Hindlimb muscle (tissue), 1 donor: Measurements from ENCODE around the gene APC2. TPM values are rescaled to one million over a fixed set of nuclear protein-coding genes. Genes with fewer than 3 reads are reported as not detected.
"Not testable (repeated sequence)": the region's sequence is repeated elsewhere in the genome, so short reads cannot be mapped to it uniquely, and the experiment has no call there.

Source experiments
- DNase-seq: peaks from one replicate; pipeline ENCODE4 v3.0.0-alpha.2; 2013
- polyA plus RNA-seq: library from polyadenylated mRNA; unstranded; fragments of 120-200 nt; gene quantifications from one replicate; pipeline ENCODE4 v1.2.1, GENCODE V29; 2013; ENCODE audit not compliant: insufficient read length

Gene APC2
- polyA plus RNA-seq, 1 donor: 1.1 TPM

DNA sequence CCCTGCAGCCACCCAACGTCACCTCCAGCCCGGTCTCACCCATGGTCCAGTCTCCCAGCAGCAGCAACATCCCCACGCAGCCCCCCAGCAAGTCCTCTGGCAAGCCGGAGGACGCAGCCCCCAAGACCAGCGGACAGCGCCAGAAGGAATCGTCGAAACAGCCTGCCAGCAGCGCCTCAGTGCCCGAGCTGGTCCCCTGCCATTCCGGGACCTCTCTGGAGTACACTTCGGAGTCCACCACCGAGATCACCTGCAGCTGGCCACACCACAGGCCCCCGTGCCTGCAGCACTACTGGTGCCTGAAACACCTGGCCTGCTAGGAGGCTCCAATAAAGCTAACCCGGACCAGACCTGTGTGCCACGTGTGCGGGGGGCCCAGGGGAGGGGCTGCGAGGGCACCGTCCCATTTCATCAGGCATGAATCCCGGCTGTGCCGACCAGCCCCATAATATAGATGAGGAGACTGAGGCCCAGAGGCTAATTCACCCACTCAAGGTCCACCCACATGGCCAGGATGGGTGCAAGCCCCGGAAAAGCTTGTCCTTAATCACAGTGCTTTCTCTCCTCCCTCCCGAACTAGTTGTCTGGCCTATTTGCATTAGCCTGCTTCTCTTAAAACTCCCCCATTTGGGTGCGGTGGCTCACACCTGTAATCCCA, 47.8 kb downstream of the APC2 start:
- no peak for DNase-seq

DNA sequence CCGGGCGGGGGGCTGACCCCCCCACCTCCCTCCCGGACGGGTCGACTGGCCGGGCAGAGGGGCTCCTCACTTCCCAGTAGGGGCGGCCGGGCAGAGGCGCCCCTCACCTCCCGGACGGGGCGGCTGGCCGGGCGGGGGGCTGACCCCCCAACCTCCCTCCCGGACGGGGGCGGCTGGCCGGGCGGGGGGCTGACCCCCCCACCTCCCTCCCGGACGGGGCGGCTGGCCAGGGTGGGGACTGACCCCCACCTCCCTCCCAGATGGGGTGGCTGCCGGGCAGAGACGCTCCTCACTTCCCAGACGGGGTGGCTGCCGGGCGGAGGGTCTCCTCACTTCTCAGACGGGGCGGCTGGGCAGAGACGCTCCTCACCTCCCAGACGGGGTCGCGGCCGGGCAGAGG, 49.3 kb downstream of the APC2 start:
- DNase-seq: not testable (repeated sequence)

DNA sequence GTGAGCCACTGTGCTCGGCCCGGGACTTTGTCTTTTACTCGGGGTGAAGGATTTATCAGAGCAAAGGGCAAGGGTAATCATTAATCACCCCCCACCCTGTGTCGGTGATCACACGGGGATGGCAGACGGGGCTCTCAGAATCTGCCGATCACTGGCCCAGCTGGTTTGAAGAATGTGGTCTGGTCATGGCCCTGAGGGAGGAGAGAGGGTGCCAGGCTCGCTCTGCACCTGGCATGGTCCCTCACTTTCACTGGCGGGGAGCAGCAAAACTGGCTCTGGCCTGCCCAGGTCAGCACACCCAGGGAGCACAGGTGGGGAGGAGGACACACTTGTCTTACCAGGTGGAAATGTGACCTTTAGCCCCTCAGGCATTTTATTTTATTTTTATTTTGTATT, 51.3 kb downstream of the APC2 start:
- no peak for DNase-seq

DNA sequence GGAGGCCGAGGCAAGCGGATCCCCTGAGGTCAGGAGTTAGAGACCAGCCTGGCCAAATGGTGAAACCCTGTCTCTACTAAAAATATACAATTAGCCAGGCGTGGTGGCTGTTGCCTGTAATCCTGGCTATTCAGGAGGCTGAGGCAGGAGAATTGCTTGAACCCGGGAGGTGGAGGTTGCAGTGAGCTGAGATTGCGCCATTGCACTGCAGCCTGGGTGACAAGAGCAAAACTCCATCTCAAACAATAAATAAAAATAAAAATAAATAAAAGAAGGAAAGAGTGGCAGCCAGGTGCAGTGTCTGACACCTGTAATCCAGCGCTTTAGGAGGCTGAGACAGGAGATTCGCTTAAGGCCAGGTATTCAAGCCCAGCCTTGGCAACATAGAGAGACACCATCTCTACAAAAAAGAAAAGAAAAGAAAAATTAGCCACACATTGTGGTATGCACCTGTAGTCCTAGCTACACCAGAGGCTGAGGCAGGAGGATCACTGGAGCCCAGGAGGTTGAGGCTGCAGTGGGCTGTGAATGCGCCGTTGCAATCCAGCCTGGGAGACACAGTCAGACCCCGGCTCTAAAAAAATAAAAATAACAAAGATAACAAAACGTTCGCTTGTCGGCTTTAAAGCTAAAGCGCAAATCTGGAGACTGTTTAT, 52.6 kb downstream of the APC2 start:
- no peak for DNase-seq

DNA sequence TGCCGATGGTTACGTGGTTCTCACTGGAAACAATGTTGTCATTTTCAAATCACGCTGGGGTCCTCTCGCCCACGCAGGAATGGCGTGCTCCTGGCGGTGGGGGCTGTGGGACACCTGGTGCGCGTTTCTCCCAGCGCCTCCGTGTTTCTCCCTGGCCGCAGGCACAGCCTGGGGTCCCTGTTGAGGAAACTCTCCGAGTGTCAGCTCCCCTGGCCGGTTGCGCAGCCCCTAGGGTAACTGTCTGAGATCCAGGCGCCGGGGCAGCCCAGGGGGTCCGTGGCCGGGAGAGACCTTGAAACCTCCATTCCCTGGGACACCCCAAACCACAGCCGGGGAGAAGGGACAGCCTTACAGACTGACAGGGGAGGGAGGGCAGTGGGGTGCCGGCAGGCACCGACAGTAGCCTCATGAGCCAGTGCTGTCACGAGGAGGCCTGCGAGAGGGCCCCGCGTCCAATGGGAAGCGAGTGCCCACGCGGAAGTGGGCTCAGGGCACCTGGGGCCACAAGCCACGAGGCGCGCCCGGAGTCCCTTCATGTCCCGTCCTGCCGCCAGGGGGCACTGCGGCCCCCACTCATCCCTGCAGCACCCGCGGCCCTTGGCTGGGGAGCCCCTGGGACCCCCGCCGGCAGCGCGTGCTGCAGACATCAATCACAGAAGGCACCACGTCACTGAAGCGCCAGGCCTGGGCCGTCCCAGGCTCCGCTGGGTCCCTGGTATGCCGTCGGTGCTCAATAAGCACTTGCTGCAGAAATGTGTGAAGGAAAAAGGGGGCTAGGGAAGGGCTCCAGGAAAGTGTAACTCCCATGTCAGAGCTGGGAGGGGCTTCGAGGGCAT, 53.4 kb downstream of the APC2 start:
- no peak for DNase-seq

DNA sequence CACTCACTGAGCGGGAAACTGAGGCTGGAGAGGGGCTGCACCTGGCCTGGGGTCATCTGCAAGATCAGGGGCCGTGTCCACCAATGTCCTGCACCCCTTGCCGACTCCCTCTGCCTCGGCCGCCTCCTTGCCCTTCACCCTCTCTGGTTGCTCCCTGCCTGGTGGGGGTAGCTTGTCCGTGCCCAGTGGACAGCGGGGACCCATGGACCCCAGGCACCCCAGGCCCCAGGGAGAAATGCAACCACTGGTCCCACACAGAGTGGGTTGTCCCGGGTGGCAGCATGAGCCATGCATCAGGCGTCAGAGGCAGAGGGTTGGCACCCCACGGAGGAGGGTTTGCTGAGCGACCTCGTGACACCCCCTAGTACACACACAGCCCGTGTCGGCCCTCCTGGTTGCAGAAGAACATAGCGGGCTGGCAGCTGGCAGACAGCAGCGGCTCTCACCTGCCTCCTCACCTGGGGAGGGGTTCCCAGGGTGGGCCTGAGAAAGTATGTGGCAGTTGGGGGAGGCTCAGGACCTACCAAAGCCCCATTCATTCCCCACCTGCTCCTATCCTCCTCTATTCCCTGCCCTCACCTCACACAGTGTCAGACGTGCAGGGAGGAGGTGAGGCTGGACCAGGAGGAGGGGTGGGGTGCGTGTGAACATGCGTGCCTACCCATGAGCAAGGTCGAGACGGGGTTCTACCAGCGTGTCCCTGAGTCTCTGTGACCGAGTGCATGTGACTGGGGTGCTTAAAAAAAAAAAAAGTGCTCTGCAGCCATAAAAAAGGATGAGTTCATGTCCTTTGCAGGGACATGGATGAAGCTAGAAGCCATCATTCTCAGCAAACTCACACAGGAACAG, 54.2 kb downstream of the APC2 start:
- DNase-seq: no peak

DNA sequence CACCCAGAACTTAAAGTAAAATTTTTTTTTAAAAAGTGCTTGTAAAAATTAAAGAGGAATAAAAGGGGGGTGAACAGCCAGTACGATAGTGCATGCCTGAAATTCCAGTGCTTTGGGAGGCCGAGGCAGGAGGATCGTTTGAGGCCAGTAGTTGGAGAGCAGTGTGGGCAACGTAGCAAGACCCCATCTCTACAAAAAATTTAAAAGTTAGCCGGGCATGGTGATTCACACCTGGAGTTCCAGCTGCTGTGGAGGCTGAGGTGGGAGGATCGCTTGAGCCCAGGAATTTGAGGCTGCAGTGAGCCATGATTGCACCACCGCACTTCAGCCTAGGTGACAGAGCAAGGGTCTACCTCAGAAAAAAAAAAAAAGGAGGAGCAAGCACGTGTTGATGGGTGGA, 55.1 kb downstream of the APC2 start:
- no peak for DNase-seq

DNA sequence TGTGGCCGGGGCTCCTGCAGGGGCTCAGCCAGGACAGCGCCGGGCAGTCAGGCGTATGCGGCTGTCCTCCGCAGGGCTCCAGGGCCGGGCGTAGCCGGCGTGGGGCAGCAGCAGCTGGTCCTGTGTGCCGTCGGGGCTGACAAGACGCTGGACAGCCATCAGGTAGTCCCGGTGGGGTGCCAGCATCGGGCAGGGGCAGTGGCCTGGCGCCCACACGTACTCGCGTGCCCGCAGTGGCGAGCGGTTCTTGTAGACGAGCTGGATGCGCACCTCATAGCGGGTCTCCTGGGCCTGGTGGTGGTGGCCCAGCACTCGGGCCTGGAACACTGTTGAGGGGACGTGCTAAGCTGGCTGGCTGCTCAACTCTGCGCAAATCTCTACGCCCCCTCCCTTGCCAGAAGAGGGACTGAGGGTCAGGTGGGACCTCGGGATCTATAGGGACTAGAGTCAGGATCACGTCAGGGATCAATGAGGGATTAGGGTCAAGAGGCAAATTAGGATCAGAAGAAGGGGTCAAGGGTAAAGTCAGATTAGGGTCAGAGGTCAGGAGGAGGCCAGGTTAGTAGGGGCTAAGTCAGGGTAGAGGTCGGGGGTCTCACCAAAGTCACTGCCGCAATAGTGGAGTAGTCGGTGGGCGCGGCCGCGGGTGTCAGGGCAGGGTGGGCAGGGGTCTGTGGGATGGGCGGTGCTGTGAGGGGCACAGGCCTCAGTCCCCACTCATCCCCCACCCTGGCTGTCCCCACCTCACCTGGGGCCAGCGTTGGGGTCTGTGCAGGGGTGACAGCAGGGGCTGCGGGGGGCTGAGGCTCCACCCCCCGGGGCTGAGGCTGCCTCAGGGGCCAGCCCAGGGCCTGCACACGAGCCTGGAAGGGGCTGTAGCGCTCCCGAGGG, 56.3 kb downstream of the APC2 start:
- no peak for DNase-seq

DNA sequence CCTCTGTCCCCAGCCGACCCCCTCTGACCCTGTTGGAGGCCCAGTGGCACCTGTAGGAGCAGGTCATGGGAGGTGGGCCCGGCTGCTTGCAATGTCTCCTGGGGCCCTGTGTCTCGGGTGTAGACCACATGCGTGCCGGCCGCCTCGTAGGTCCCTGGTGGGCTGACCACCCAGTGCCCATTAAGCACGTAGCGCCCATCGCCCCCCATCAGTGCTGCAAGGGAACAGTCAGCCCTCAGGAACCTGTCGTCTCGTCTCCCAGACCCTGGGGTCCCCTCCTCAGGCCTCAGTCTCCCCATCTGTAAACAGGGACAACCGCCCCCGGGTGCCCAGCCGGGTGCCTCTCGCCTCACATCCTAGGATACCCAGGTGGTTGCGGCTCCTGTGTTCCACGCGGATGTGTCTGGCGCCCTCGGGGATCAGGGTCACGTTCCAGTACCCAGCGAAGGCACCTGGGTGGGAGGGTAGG, 57.3 kb downstream of the APC2 start:
- DNase-seq: no peak

DNA sequence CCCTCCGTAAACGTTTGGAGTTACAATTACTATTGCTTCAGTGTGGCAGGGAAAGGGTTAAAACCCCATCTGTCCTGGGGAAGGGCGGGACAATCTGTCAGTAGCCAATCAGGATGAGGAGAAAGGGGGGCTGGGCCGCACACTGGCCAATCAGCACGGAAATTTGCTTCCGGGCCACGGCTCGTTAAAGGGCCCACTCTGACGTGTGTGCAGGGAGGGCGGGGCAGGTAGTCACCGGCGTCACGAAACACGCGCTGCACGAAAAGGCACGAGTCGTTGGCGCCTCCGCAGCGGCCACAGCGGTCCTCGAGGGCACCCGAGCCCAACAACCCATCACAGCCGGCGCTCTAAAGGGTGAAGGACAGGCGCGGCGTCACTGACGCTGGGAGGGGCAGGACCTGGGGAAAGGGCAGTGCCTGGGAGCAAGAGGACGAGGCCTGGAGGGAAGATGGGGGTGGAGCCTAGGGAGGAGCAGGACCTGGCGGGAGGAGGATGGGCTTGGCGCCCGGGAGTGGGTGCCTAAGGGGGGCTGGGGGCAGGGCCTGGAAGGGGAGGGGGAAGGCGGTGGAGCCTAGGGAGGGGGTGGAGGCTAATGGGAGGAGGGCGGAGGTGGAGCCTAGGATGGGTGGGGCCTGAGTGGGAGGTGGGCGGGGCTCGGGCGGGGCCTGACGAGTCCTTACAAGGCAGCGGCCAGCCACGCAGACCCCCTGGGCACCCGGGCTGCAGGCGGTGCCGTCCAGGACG, 58.0 kb downstream of the APC2 start:
- peak; percentile 94 for DNase-seq

DNA sequence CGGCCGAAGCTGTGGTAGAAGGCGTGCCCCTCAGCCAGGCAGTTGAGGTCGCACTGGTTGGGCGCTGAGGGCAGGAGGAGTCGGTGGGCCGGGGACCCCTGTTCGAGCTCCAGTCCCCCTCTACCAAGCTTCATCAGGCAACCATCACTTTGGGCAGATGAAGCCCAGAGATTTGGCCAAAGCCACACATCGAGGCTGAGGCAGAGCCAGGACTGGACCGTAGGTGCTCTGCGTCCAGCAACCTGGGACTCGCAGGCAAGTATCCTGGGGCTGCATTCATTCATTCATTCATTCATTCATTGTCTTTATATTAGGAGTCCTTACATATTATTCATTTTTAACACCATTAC, 58.6 kb downstream of the APC2 start:
- DNase-seq: no peak

DNA sequence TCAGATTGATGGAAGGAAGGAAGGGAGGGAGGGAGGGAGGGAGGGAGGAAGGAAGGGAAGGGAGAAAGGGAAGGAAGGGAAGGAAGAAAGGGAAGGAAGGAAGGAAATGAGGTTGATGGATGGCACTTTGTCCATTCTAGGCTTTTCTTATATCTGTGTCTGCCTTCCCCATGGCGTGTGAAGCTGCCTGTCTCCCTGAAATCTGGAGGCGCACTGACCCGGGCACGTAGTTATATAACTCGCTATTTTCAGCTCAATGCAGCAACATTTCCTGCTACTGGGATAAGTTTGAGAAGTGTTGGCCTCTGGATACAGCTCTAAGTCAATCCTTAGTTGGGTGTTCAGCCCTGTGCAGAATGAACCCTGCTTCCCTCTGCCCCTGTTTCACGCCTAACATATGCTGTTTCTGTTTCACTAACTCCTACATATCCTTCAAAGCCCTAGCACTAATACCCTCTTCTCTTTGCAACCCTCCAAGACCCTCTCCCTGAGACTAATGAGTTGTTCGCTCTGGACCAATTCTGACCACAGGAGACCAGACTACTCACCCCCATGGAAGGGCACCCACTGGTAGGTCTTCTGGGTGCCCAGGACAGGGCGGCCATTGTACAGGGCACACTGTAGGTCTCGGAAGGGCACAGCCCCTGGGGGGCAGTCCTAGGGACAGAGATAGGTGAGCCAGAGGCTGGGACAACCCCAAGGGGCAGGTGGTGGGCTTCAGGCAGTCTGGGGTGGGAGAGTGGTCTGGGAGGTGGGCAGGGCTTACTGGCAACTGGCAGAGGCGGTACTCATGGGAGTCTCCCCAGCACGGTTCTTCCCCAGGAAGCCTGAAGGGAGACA, 59.9 kb downstream of the APC2 start:
- no peak for DNase-seq

DNA sequence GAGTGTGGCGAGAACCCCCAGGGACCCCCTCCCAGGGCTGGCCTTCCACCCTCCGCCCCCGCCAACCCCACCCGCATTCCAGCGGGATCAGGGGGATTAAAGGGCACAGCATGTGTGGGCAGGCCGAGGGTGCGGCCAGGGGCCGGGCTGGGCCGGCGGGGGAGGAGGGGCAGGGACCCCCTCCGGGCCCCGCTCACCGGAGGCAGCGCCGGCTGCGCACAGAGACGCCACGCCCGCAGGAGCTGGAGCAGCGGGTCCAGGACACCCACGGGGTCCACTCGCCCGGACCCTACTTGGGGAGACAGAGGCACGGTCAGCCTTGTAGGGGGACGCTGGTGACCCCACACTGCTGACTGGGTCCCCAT, 60.5 kb downstream of the APC2 start:
- DNase-seq: no peak

DNA sequence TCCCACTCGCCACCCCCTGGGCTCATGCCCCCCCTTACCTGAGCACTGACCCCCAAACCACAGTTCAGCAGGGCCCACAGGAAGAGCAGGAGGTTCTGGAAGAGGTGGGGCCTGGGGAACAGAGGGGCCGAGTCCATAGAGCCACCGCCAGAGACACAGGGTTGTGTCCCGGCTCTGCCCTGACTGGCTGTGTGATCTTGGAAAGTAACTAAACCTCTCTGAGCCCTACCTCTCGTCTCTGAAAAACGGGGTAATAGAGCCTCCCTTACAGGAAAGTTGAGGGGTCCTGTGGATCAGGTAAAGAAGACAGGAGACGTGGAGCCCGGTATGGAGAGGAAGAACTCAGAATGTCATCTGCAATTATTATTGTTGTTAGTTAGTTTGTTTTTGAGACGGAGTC, 60.9 kb downstream of the APC2 start:
- DNase-seq: no peak

DNA sequence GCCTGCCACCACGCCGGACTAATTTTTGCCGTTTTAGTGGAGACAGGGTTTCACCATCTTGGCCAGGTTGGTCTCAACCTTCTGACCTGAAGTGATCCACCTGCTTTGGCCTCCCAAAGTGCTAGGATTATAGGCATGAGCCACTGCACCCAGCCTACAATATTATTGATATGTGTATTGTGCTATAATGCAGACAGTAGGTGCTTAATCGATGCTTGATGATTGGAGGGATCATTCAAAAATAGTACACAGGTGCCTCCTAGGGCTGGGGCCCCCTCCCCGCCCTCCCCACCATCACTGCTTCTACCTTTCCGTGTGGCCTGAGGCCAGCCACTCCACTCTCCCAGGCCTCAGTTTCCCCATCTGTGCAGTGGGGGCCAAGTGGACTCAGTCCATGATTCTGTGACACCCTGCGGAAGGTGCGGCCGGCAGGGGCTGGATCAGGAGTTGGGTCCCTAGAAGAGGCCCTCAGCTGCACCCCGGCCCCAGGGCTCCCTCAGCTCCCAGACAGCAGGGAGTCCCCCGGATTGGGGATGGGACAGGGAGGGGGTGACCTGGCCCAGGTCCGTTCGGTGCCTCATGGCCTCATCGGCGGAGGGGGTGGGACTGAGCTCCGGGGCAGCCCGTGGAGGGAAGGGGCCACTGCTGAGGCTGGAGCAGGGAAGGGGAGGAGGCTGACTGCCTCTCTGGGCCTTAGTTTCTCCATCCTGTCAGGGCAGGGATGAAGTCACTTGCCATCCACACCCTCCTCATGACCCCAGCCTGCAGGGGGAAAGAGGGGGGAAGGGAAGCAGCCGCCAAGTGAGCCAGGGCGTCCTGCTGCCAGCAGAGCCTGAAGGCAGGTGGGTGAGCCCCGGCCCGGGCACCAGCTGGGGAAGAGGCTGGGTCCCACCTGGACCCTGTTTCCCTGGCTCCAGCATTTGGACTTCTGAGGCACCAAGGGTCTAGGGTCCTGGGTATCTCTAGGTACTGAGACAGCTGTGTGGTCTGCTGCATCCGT, 61.7 kb downstream of the APC2 start:
- no peak for DNase-seq

DNA sequence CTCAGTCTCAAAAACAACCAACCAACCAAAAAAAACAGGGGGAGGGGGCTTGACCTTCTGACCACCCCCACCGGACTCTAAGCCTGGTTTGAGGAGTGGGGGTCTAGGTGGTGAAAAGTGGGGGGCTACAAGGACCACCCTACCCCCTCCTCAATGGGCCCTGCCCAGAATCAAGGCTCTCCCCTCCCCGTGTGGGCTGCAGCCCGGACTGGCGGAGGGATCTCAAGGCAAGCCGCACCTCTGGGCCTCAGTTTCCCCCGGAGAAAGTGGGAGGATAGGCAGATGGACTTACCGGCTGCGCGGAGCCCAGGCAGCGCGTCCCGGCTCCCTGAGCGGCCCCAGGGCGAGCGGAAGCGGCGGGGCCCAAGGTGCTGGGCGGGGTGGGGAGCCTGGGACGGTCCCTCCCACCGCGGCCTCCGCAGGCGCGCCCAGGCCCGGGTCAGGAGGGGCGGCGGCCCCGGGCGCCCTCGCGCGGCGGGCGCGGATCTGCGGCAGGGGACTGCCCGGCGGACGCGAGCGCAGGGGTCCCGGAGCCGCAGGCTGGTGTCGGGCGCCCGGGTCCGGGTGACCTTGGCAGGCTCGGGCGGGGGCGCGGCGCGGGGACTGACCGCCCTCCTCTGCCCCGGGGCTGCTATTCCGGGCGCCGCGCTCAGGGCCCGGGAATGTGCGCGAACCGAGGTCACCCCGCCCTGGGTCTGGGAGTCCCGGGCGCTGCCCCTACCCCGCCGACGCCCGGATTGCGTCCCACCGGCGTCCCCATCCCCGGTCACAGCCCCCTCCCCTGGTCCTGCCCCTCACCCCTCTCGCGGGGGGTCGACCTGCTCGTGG, 63.0 kb downstream of the APC2 start, which contains the start of gene ADAMTSL5:
Gene ADAMTSL5 (minus strand): TSS at position 349 of the 828 bp plus-strand sequence. CDS start 2,076 bp downstream, outside the sequence.
- DNase-seq: no peak

DNA sequence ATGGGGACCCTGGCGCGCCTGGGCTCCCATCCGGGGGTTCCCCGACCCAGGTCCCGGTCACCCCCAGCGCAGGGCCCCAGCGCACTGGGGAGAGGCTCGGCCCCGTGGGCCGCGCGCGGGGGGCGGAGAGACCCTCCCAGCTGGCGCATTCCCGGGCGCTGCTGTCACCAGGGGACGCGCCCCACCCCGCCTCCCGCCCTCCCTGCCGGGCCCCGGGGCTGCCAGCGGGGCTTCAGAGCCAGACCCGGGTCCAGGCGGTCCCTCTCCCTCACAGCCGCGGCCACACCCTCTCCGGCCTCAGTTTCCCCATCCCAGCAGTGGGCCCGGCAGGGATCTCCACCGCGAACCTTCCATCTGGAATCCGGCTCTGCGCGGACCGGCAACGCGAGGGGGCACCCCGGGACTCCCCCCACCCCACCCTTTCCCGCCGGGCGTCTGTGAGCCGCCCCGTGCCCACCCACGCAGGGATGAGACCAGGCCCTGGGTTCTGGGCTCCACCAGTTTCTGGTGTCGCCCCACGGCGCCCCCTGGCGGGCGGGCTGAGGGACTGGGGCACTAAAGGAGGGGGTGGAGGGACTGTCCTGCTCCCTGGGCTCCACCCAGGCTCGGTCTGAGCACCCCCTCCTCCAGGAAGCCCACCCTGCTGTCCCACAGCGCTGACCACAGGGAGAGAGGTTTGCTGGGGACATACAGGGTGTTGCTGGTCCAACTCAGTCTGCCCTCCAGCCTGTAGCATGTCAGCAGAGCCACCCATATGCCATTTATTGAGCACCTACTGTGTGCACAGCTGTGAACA, 63.8 kb downstream of the APC2 start:
- no peak for DNase-seq
